GM23338 (cell line): ENCODE measurements around the gene LYSMD4. TPM values are rescaled to one million over a fixed set of nuclear protein-coding genes. Genes with fewer than 3 reads are reported as not detected.

Source experiments
- ATAC-seq: fragments of 200-7000 bp; cut with Tn5 transposase; 3 replicates; pipeline ENCODE4 v1.9.1; 2020
- DNase-seq: peaks from one replicate; pipeline ENCODE4 v3.0.0-alpha.2; 2015; ENCODE audit warnings: low spot score
- H2AFZ ChIP-seq: fragments of 200-600 bp; sonication (generic); 2 replicates; pipeline ENCODE4 v1.8.0; 2016; ENCODE audit warnings: antibody characterized with exemption, mild to moderate bottlenecking, moderate library complexity
- H3F3A ChIP-seq: fragments of 200-600 bp; sonication (generic); replicated peaks from 2 replicates; pipeline ENCODE4 v1.8.0; 2017; ENCODE audit warnings: antibody characterized with exemption, mixed run types, low read depth
- H3K27ac ChIP-seq: fragments of 200-600 bp; sonication (generic); 2 replicates; pipeline ENCODE4 v1.6.1; 2016; ENCODE audit warnings: low read depth
- H3K27me3 ChIP-seq: fragments of 200-600 bp; sonication (generic); 2 replicates; pipeline ENCODE4 v1.8.0; 2016; ENCODE audit warnings: mild to moderate bottlenecking, mixed run types, moderate library complexity; ENCODE audit not compliant: insufficient read depth
- H3K36me3 ChIP-seq: fragments of 200-600 bp; sonication (generic); 2 replicates; pipeline ENCODE4 v1.8.0; 2016; ENCODE audit warnings: mild to moderate bottlenecking; ENCODE audit not compliant: insufficient read depth
- H3K4me1 ChIP-seq: fragments of 200-600 bp; sonication (generic); 2 replicates; pipeline ENCODE4 v1.8.0; 2016; ENCODE audit warnings: mild to moderate bottlenecking, moderate library complexity; ENCODE audit not compliant: insufficient read depth
- H3K4me2 ChIP-seq: fragments of 200-600 bp; sonication (generic); 2 replicates; pipeline ENCODE4 v1.7.1; 2017; ENCODE audit warnings: mixed run types
- H3K4me3 ChIP-seq: fragments of 200-600 bp; sonication (generic); 2 replicates; pipeline ENCODE4 v1.6.1; 2016; ENCODE audit warnings: mixed run types
- H3K79me2 ChIP-seq: fragments of 200-600 bp; sonication (generic); replicated peaks from 2 replicates; pipeline ENCODE4 v1.8.0; 2017; ENCODE audit warnings: mild to moderate bottlenecking; ENCODE audit not compliant: insufficient read depth
- H3K9me2 ChIP-seq: fragments of 200-600 bp; sonication (generic); 2 replicates; pipeline ENCODE4 v1.8.0; 2017; ENCODE audit not compliant: insufficient read depth
- H4K20me1 ChIP-seq: fragments of 200-600 bp; sonication (generic); replicated peaks from 2 replicates; pipeline ENCODE4 v1.8.0; 2017; ENCODE audit warnings: mild to moderate bottlenecking; ENCODE audit not compliant: insufficient read depth
- H3K27ac Mint-ChIP-seq: 2 replicates; pipeline ENCODE4 v1.8.0; 2020; ENCODE audit warnings: inconsistent platforms, mild to moderate bottlenecking, moderate library complexity, mixed read lengths
- H3K27me3 Mint-ChIP-seq: 3 replicates; pipeline ENCODE4 v1.8.0; 2022; ENCODE audit warnings: low read depth, mild to moderate bottlenecking, moderate library complexity, mixed read lengths, inconsistent platforms; ENCODE audit not compliant: insufficient read depth, poor library complexity
- H3K36me3 Mint-ChIP-seq: 3 replicates; pipeline ENCODE4 v1.8.0; 2021; ENCODE audit warnings: low read depth, mild to moderate bottlenecking, inconsistent platforms, moderate library complexity, mixed read lengths
- H3K4me1 Mint-ChIP-seq: 3 replicates; pipeline ENCODE4 v1.8.0; 2020; ENCODE audit warnings: mild to moderate bottlenecking, inconsistent platforms, mixed read lengths
- H3K4me3 Mint-ChIP-seq: 3 replicates; pipeline ENCODE4 v1.8.0; 2021; ENCODE audit warnings: moderate library complexity, mild to moderate bottlenecking, inconsistent platforms, mixed read lengths
- H3K9me3 Mint-ChIP-seq: 3 replicates; pipeline ENCODE4 v1.8.0; 2020; ENCODE audit warnings: moderate library complexity, mild to moderate bottlenecking, inconsistent platforms, mixed read lengths
- CREB1 ChIP-seq: fragments of 250-450 bp; sonication (Bioruptor Pico); IDR thresholded peaks from 2 replicates; pipeline ENCODE4 v1.5.0; 2020; ENCODE audit warnings: low read depth, mild to moderate bottlenecking, moderate library complexity
- EZH2 ChIP-seq: fragments of 200-600 bp; sonication (generic); IDR thresholded peaks from one replicate; pipeline ENCODE4 v1.8.0; 2017; ENCODE audit warnings: antibody characterized with exemption, mild to moderate bottlenecking, low read depth; ENCODE audit not compliant: unreplicated experiment
- EZH2phosphoT487 ChIP-seq: fragments of 200-600 bp; sonication (generic); IDR thresholded peaks from one replicate; pipeline ENCODE4 v1.8.1; 2018; ENCODE audit warnings: antibody characterized with exemption; ENCODE audit not compliant: unreplicated experiment
- NANOG ChIP-seq: IDR thresholded peaks from 2 replicates; pipeline ENCODE4 v1.6.1; 2016; ENCODE audit warnings: antibody characterized with exemption, borderline replicate concordance
- POLR2AphosphoS5 ChIP-seq: IDR thresholded peaks from 2 replicates; pipeline ENCODE4 v1.6.1; 2016; ENCODE audit warnings: antibody characterized with exemption, low read depth
- ZNF114 ChIP-seq: fragments of 250-450 bp; sonication (Bioruptor Pico); IDR thresholded peaks from 2 replicates; pipeline ENCODE4 v1.5.0; 2020; ENCODE audit warnings: mild to moderate bottlenecking, moderate library complexity
- ZNF331 ChIP-seq: fragments of 250-450 bp; sonication (Bioruptor Pico); IDR thresholded peaks from 2 replicates; pipeline ENCODE4 v1.5.0; 2020; ENCODE audit warnings: low read depth, mild to moderate bottlenecking, moderate library complexity
- polyA plus RNA-seq: library from polyadenylated mRNA; unstranded; fragments of >200 nt; fragmentation: Nextera tagmentation; extraction: Ambion mirVana; gene quantifications from 2 replicates; pipeline ENCODE4 v1.2.1, GENCODE V29; 2016
- total RNA-seq: library from RNA; depleted of rRNA; stranded (reverse); fragments of >200 nt; shearing (Covaris generic); gene quantifications from 2 replicates; pipeline ENCODE4 v1.2.3, GENCODE V29; 2014
- TF ChIP-seq, protein P1 (sequence below): IDR thresholded peaks from 2 replicates; pipeline ENCODE4 v1.6.1; 2016; ENCODE audit warnings: antibody characterized with exemption
- TF ChIP-seq, protein P2 (sequence below), 2 experiments: fragments of 200-600 bp in 1 of 2; sonication (generic) in 1 of 2; conservative IDR thresholded peaks; 2 replicates each; pipeline versions ENCODE4 v1.5.1 to v1.6.1; 2016 to 2017; ENCODE audit warnings: antibody characterized with exemption in 2 of 2, low read depth in 2 of 2, mild to moderate bottlenecking in 2 of 2, moderate library complexity in 1 of 2
- TF ChIP-seq, protein P3 (sequence below): IDR thresholded peaks from one replicate; pipeline ENCODE4 v1.6.1; 2018; ENCODE audit warnings: antibody characterized with exemption; ENCODE audit not compliant: unreplicated experiment

Gene LYSMD4
- total and polyA plus RNA-seq, 2 experiments from 2014 or later, result 7.5 to 23.8 TPM

DNA sequence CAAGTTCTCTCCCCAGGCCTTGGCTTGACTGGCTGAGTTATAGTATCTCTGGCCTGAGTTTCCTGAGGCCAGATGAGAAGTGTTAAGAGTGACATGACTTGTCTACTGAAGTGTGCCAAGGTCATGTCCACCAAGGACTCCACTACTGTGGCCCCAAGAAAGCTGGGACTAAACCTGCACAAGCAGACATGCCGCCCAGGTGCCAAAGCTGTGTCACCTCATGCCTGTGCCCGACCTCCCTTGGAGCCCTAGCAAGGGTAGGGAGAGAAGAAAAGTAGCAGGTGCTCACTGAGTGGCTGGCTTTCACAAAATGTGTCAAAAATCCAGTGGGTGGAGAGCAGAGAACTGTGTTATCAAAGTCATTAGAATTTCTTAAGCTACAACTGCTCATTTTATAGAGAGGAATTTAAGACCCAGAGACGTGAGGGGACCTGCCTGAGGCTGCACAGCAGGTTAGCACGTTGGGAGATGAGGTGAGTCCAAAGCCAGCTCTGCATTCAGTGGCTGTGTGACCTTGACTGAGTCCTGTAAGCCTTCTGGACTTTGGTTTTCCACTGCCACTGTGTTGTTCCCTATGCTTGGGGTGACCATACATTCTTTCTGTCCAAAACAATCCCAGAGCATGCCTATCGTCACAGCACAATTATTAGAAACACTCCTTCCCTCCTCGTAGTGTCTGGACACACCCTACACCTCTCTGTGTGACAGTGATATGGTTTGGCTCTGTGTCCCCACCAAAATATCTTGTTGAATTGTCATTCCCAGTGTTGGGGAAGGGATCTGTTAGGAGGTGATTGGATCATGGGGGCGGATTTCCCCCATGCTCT is 5.0 kb upstream of the LYSMD4 start:
- Mint-ChIP-seq H3K36me3 (no peaks in the 10 kb centered on the region), H3K4me3 (no peak overlapping the region)

DNA sequence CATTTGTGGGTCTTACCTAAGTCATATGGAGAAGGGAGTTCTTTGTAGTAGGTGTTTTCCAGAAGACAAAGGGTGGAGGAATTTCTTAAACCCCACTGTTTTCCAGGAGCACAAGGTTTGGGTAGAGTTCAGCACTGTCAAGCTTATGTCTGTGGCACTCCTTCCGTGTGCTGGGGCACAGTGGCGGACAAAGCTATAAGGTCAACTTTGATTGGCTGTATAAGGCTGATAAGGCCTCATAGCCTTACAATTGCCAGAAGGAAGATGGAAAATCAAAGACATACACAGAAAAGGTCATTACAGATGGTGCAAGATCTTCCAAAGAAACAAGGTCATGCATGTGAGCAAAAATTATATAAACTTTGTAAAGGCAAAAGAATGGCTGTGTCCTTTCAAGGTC is 3.5 kb upstream of the LYSMD4 start:
- Histone ChIP-seq H3F3A (0 out of 2 replicates have a peak, but pooled peaks cover 3% of the 10 kb centered on the region), H4K20me1 (no peaks in the 10 kb centered on the region; the same call in 1 of the 2 replicates), H3K9me2 (no peaks in the 10 kb centered on the region), H3K4me2 (no peak overlapping the region), H3K79me2 (peaks cover 6% of the 10 kb centered on the region), H3K36me3 (no peaks in the 10 kb centered on the region), H3K4me1 (peaks cover 7% of the 10 kb centered on the region), H3K4me3 (no peak overlapping the region), H3K27me3 (peaks cover 9% of the 10 kb centered on the region), H2AFZ (no peak overlapping the region), H3K27ac (no peak overlapping the region)
- Mint-ChIP-seq H3K27me3 (peaks cover 8% of the 10 kb centered on the region), H3K9me3 (no peaks in the 10 kb centered on the region), H3K4me1 (peaks cover 7% of the 10 kb centered on the region; the same call in 2 of the 3 replicates), H3K36me3 (no peaks in the 10 kb centered on the region), H3K4me3 (no peak overlapping the region), H3K27ac (no peak overlapping the region)
- ATAC-seq (no peak), DNase-seq (no peak)
- TF ChIP-seq, protein P1, sequence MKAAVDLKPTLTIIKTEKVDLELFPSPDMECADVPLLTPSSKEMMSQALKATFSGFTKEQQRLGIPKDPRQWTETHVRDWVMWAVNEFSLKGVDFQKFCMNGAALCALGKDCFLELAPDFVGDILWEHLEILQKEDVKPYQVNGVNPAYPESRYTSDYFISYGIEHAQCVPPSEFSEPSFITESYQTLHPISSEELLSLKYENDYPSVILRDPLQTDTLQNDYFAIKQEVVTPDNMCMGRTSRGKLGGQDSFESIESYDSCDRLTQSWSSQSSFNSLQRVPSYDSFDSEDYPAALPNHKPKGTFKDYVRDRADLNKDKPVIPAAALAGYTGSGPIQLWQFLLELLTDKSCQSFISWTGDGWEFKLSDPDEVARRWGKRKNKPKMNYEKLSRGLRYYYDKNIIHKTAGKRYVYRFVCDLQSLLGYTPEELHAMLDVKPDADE, result no peak
- no peak for TF ChIP-seq ZNF114 (CRISPR knock-in tag)
- TF ChIP-seq, protein P2, sequence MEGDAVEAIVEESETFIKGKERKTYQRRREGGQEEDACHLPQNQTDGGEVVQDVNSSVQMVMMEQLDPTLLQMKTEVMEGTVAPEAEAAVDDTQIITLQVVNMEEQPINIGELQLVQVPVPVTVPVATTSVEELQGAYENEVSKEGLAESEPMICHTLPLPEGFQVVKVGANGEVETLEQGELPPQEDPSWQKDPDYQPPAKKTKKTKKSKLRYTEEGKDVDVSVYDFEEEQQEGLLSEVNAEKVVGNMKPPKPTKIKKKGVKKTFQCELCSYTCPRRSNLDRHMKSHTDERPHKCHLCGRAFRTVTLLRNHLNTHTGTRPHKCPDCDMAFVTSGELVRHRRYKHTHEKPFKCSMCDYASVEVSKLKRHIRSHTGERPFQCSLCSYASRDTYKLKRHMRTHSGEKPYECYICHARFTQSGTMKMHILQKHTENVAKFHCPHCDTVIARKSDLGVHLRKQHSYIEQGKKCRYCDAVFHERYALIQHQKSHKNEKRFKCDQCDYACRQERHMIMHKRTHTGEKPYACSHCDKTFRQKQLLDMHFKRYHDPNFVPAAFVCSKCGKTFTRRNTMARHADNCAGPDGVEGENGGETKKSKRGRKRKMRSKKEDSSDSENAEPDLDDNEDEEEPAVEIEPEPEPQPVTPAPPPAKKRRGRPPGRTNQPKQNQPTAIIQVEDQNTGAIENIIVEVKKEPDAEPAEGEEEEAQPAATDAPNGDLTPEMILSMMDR (conservative IDR thresholded peaks at IDR 0.05; ENCODE audit: low read depth in 2 of 2), result no peak
- no peak for TF ChIP-seq CREB1 (CRISPR knock-in tag)
- TF ChIP-seq, protein P3, sequence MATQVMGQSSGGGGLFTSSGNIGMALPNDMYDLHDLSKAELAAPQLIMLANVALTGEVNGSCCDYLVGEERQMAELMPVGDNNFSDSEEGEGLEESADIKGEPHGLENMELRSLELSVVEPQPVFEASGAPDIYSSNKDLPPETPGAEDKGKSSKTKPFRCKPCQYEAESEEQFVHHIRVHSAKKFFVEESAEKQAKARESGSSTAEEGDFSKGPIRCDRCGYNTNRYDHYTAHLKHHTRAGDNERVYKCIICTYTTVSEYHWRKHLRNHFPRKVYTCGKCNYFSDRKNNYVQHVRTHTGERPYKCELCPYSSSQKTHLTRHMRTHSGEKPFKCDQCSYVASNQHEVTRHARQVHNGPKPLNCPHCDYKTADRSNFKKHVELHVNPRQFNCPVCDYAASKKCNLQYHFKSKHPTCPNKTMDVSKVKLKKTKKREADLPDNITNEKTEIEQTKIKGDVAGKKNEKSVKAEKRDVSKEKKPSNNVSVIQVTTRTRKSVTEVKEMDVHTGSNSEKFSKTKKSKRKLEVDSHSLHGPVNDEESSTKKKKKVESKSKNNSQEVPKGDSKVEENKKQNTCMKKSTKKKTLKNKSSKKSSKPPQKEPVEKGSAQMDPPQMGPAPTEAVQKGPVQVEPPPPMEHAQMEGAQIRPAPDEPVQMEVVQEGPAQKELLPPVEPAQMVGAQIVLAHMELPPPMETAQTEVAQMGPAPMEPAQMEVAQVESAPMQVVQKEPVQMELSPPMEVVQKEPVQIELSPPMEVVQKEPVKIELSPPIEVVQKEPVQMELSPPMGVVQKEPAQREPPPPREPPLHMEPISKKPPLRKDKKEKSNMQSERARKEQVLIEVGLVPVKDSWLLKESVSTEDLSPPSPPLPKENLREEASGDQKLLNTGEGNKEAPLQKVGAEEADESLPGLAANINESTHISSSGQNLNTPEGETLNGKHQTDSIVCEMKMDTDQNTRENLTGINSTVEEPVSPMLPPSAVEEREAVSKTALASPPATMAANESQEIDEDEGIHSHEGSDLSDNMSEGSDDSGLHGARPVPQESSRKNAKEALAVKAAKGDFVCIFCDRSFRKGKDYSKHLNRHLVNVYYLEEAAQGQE, result no peak
- no peak for TF ChIP-seq EZH2
- no peak for TF ChIP-seq NANOG
- TF ChIP-seq POLR2AphosphoS5, result no peak
- no peak for TF ChIP-seq EZH2phosphoT487

More for the DNA sequence above, 5.0 kb upstream of the LYSMD4 start:
- Mint-ChIP-seq H3K27me3 (peaks cover 7% of the 10 kb centered on the region), H3K27ac (no peak overlapping the region), H3K4me1 (no peaks in the 10 kb centered on the region; the same call in 2 of the 3 replicates), H3K9me3 (no peaks in the 10 kb centered on the region)
- DNase-seq (no peak), ATAC-seq (no peak)
- H3K4me3 ChIP-seq, result no peak overlapping the region
- no peak overlapping the region for H3K4me2 ChIP-seq
- no peaks in the 10 kb centered on the region for H3K79me2 ChIP-seq
- H3K9me2 ChIP-seq, result no peaks in the 10 kb centered on the region
- H3K27ac ChIP-seq, result no peak overlapping the region
- H3F3A ChIP-seq, result 0 out of 2 replicates have a peak, but pooled peaks cover 3% of the 10 kb centered on the region
- H3K4me1 ChIP-seq, result no peaks in the 10 kb centered on the region
- H3K27me3 ChIP-seq, result no peaks in the 10 kb centered on the region
- H3K36me3 ChIP-seq, result no peaks in the 10 kb centered on the region
- H4K20me1 ChIP-seq, result no peaks in the 10 kb centered on the region
- no peak overlapping the region for H2AFZ ChIP-seq
- TF ChIP-seq ZNF331 (CRISPR knock-in tag) (no peak), ZNF114 (CRISPR knock-in tag) (no peak), POLR2AphosphoS5 (no peak), CREB1 (CRISPR knock-in tag) (no peak)
